C4-2B (cell line): Measurements from ENCODE around the gene ATP1A1.

ENCODE experiments used
- H3K27ac ChIP-seq: fragments of 450-650 bp; 2 replicates; pipeline ENCODE4 v1.5.1; 2017
- CTCF ChIP-seq: fragments of 450-650 bp; conservative IDR thresholded peaks from 2 replicates; pipeline ENCODE4 v1.5.1; 2017; ENCODE audit warnings: mild to moderate bottlenecking
- ZFX ChIP-seq: fragments of 450-650 bp; IDR thresholded peaks from 2 replicates; pipeline ENCODE4 v1.6.1; 2017

ATP1A1 gene

DNA sequence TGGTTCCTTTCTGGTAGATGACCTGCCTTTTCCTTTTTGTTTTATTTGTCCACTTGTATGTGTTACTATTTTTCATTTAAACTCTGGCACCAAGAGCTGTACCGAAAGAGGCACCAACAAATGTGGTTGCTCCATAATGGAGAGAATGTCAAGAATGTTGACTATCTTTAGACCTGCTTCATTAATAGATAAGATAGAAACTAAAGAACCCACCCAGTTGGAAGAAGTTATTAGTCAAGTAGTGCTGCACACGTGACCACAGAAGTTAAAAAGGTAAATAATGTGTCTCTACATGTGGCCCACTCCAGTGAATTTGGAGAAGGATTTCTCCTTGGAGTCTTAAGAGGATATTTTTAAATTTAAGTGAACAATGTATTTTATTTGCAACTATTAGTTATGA is 9.3 kb downstream of the ATP1A1 start:
- TF ChIP-seq CTCF (no peak), ZFX (no peak)

GRCh38 chr1:116382857-116383483 is 9.9 kb downstream of the ATP1A1 start:
- TF ChIP-seq ZFX (no peak), CTCF (no peak)
- H3K27ac ChIP-seq = no peak overlapping the region

More for the DNA sequence above, 9.3 kb downstream of the ATP1A1 start:
- H3K27ac ChIP-seq = no peak overlapping the region

GRCh38 chr1:116386042-116386441 is 13.0 kb downstream of the ATP1A1 start:
- TF ChIP-seq CTCF (no peak), ZFX (no peak)
- H3K27ac ChIP-seq = no peak overlapping the region

DNA sequence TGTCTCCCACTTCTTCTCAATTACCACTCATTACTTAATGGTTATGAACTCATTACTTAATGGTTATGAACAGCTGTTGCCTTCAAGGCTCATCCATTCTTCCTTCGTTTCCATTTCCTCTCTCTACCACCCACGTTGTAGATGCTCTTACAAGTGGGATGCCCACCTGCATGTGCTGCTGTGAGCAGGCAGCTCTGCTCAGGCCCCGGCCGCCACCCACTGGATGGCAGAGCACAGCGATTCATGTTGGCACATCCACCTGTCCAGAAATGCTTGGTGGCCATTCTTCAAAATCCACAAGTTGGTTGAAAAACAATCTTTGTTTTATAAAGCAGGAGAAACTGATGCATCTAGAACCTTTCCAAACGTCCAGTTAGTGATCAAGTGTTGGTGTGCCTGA is 14.5 kb downstream of the ATP1A1 start:
- TF ChIP-seq CTCF (no peak), ZFX (no peak)
- no peak overlapping the region for H3K27ac ChIP-seq

GRCh38 chr1:116388122-116388521 is 15.1 kb downstream of the ATP1A1 start:
- no peak overlapping the region for H3K27ac ChIP-seq
- TF ChIP-seq CTCF (no peak), ZFX (no peak)

DNA sequence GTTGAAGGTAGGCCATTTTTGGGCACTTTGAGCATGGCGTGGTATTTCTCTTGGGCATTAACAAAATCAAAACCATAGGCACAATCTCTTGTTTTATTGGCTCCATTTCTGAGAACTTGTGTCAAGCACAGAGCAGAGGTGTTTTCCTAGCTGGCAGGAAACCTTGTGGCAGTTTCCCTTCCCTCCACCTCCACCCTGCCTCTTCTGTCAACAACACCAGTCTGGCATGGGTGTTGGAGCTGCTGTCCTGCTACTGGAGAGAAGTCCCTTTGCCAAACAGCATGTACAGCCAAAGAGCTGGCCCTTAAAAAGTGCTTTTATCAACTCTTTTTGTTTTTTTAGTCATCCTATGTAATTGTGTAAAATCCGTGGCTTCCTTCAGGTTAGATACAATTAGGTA is 16.0 kb downstream of the ATP1A1 start:
- no peak for TF ChIP-seq ZFX
- no peak for TF ChIP-seq CTCF
- no peak overlapping the region for H3K27ac ChIP-seq

DNA sequence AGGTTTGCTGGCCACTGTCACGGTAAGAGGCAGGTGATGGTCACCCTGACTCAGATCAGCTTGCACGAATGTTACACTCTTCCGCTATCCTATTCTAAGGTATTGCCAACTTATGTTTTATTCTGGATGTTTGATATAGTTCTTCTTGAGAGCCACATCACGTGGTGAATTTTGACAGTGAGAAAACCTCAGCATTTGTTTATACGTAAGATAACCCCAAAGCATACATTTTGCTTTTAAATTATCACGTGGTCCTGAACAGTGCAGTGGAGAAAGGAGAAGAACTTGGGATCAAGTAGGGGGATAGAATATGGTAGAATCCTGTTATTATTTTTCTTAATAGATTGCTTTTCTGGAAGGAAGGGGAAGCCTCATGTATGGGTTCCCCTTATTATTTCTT is 16.6 kb downstream of the ATP1A1 start:
- TF ChIP-seq ZFX = no peak
- TF ChIP-seq CTCF = no peak
- no peak overlapping the region for H3K27ac ChIP-seq
